Measurements from ENCODE around the gene BACH2.
"Not testable (repeated sequence)": the region's sequence is repeated elsewhere in the genome, so short reads cannot be mapped to it uniquely, and the experiment has no call there.

The BACH2 gene

GRCh38 chr6:90149280-90149679 lies 147.4 kb downstream of the BACH2 start:
- DNase-seq = no peak

- no peak for DNase-seq
Measured at GRCh38 chr6:90148867-90149266, 147.8 kb downstream of the BACH2 start.

- no peak for DNase-seq
Measured at GRCh38 chr6:90146921-90147649, 149.6 kb downstream of the BACH2 start.

GRCh38 chr6:90146024-90146423 lies 150.6 kb downstream of the BACH2 start:
- no peak for DNase-seq

- no peak for DNase-seq
Measured at GRCh38 chr6:90144928-90145555, 151.6 kb downstream of the BACH2 start.

GRCh38 chr6:90144396-90144795 lies 152.2 kb downstream of the BACH2 start:
- DNase-seq = no peak

GRCh38 chr6:90140683-90141082 lies 156.0 kb downstream of the BACH2 start:
- DNase-seq = no peak

GRCh38 chr6:90139272-90139817 lies 157.3 kb downstream of the BACH2 start:
- peak; percentile 66 for DNase-seq

GRCh38 chr6:90136837-90137568 lies 159.6 kb downstream of the BACH2 start:
- DNase-seq = no peak

GRCh38 chr6:90136176-90136575 lies 160.5 kb downstream of the BACH2 start:
- no peak for DNase-seq

GRCh38 chr6:90135667-90136066 lies 161.0 kb downstream of the BACH2 start:
- DNase-seq = no peak

- DNase-seq = not testable (repeated sequence)
Measured at GRCh38 chr6:90133664-90134063, 163.0 kb downstream of the BACH2 start.

- no peak for DNase-seq
Measured at GRCh38 chr6:90131614-90132423, 164.8 kb downstream of the BACH2 start.

GRCh38 chr6:90131125-90131524 lies 165.5 kb downstream of the BACH2 start:
- no peak for DNase-seq

GRCh38 chr6:90128687-90129086 lies 168.0 kb downstream of the BACH2 start:
- DNase-seq = not testable (repeated sequence)

- peak; percentile 27 for DNase-seq
Measured at GRCh38 chr6:90127595-90127994, 169.0 kb downstream of the BACH2 start.

GRCh38 chr6:90126839-90127238 lies 169.8 kb downstream of the BACH2 start:
- DNase-seq = no peak

- peak; percentile 17 for DNase-seq
Measured at GRCh38 chr6:90126181-90126580, 170.5 kb downstream of the BACH2 start.

- DNase-seq = no peak
Measured at GRCh38 chr6:90124874-90125510, 171.7 kb downstream of the BACH2 start.

- peak; percentile 14 for DNase-seq
Measured at GRCh38 chr6:90123831-90124230, 172.8 kb downstream of the BACH2 start.

- DNase-seq = no peak
Measured at GRCh38 chr6:90121982-90122381, 174.7 kb downstream of the BACH2 start.

GRCh38 chr6:90120327-90120726 lies 176.3 kb downstream of the BACH2 start:
- DNase-seq = no peak
